Liver (tissue), 9 donors: ENCODE measurements around the gene VASN. TPM values are rescaled to one million over a fixed set of nuclear protein-coding genes. Genes with fewer than 3 reads are reported as not detected.

Source experiments
- DNase-seq: peaks from one replicate; pipeline ENCODE4 v3.0.0-alpha.2; 2017; ENCODE audit warnings: low spot score
- H3K27ac ChIP-seq, 2 donors: one replicate each; pipeline ENCODE4 v1.7.0; 2013; ENCODE audit warnings: inconsistent platforms in 2 of 2, low read length in 2 of 2, control low read depth in 1 of 2, low read depth in 1 of 2, mild to moderate bottlenecking in 1 of 2
- H3K27me3 ChIP-seq, 4 donors: one replicate each; pipeline versions ENCODE4 v1.6.1 to v1.7.0; 2013; ENCODE audit warnings: low read length in 3 of 4, inconsistent platforms in 1 of 4, mild to moderate bottlenecking in 1 of 4, moderate library complexity in 1 of 4; ENCODE audit not compliant: control insufficient read depth in 4 of 4, insufficient read depth in 4 of 4
- H3K36me3 ChIP-seq, 4 donors: one replicate each; pipeline versions ENCODE4 v1.6.1 to v1.7.0; 2013; ENCODE audit warnings: low read length in 3 of 4, mild to moderate bottlenecking in 3 of 4, low read depth in 1 of 4, moderate library complexity in 1 of 4; ENCODE audit not compliant: control insufficient read depth in 4 of 4, insufficient read depth in 3 of 4
- H3K4me1 ChIP-seq, 4 donors: one replicate each; pipeline versions ENCODE4 v1.6.1 to v1.7.0; 2013; ENCODE audit warnings: low read length in 3 of 4, mild to moderate bottlenecking in 3 of 4, moderate library complexity in 1 of 4; ENCODE audit not compliant: control insufficient read depth in 4 of 4, insufficient read depth in 4 of 4
- H3K4me3 ChIP-seq, 3 donors: one replicate each; pipeline versions ENCODE4 v1.6.1 to v1.7.0; 2013; ENCODE audit warnings: low read length in 3 of 3, control low read depth in 1 of 3, low read depth in 1 of 3, mild to moderate bottlenecking in 1 of 3
- H3K9ac ChIP-seq, 2 donors: one replicate each; pipeline ENCODE4 v1.7.0; 2013; ENCODE audit warnings: low read length in 2 of 2, mild to moderate bottlenecking in 2 of 2, moderate library complexity in 2 of 2, control low read depth in 1 of 2, low read depth in 1 of 2
- H3K9me3 ChIP-seq, 4 donors: one replicate each; pipeline versions ENCODE4 v1.6.1 to v1.7.0; 2013; ENCODE audit warnings: low read length in 3 of 4; ENCODE audit not compliant: control insufficient read depth in 4 of 4
- ATF3 ChIP-seq: IDR thresholded peaks from 2 replicates; pipeline ENCODE4 v1.6.1; 2016; ENCODE audit warnings: antibody characterized with exemption
- CTCF ChIP-seq: fragments of 150-350 bp; IDR thresholded peaks from 2 replicates; pipeline ENCODE4 v1.5.1; 2017; ENCODE audit warnings: improper control_type of control experiment, low read depth, low read length; ENCODE audit not compliant: missing input control
- EGR1 ChIP-seq, 2 donors: IDR thresholded peaks; 2 replicates each; pipeline ENCODE4 v1.6.1; 2016 to 2018; ENCODE audit warnings: antibody characterized with exemption in 2 of 2, low read depth in 2 of 2
- FOXA1 ChIP-seq: IDR thresholded peaks from 2 replicates; pipeline ENCODE4 v1.6.1; 2016; ENCODE audit warnings: antibody characterized with exemption
- FOXA2 ChIP-seq: IDR thresholded peaks from 2 replicates; pipeline ENCODE4 v1.6.1; 2016; ENCODE audit warnings: antibody characterized with exemption
- HNF4A ChIP-seq, 2 donors: conservative IDR thresholded peaks; 2 replicates each; pipeline ENCODE4 v1.6.1; 2016; ENCODE audit warnings: antibody characterized with exemption in 2 of 2, mild to moderate bottlenecking in 2 of 2
- HNF4G ChIP-seq: IDR thresholded peaks from 2 replicates; pipeline ENCODE4 v1.6.1; 2016; ENCODE audit warnings: antibody characterized with exemption
- JUND ChIP-seq, 2 donors: IDR thresholded peaks; 2 replicates each; pipeline ENCODE4 v1.6.1; 2016; ENCODE audit warnings: antibody characterized with exemption in 2 of 2
- MAX ChIP-seq: IDR thresholded peaks from 2 replicates; pipeline ENCODE4 v1.6.1; 2016; ENCODE audit warnings: antibody characterized with exemption
- NR2F2 ChIP-seq: IDR thresholded peaks from 2 replicates; pipeline ENCODE4 v1.6.1; 2016; ENCODE audit warnings: antibody characterized with exemption
- RAD21 ChIP-seq, 2 donors: IDR thresholded peaks; 2 replicates each; pipeline ENCODE4 v1.6.1; 2016; ENCODE audit warnings: antibody characterized with exemption in 2 of 2, mild to moderate bottlenecking in 2 of 2
- REST ChIP-seq: IDR thresholded peaks from 2 replicates; pipeline ENCODE4 v1.6.1; 2016; ENCODE audit warnings: antibody characterized with exemption, mild to moderate bottlenecking
- RXRA ChIP-seq, 2 donors: IDR thresholded peaks; 2 replicates each; pipeline ENCODE4 v1.6.1; 2017 to 2018; ENCODE audit warnings: antibody characterized with exemption in 2 of 2, mild to moderate bottlenecking in 1 of 2
- SP1 ChIP-seq: IDR thresholded peaks from 2 replicates; pipeline ENCODE4 v1.6.1; 2018; ENCODE audit warnings: antibody characterized with exemption, mild to moderate bottlenecking
- YY1 ChIP-seq: IDR thresholded peaks from 2 replicates; pipeline ENCODE4 v1.6.1; 2016; ENCODE audit warnings: antibody characterized with exemption, mild to moderate bottlenecking
- WGBS: extraction: QIAGEN DNeasy Blood & Tissue Kit; methylation state at CpG from one replicate; pipeline ENCODE4 v1.1.7; 2013; 5-methylcytosine and 5-hydroxymethylcytosine counted together
- polyA plus RNA-seq, 2 donors: library from polyadenylated mRNA; stranded (reverse) in 1 of 2; unstranded in 1 of 2; fragments of 200-250 nt in 1 of 2; fragments of >200 nt in 1 of 2; fragmentation: Nextera tagmentation in 1 of 2; extraction: Ambion mirVana in 1 of 2; gene quantifications; one replicate each; pipeline versions ENCODE4 v1.2.1 to v1.2.3, GENCODE V29; 2013 to 2015
- total RNA-seq, 2 donors: library from RNA; depleted of rRNA; stranded (reverse); fragments of >200 nt; gene quantifications; one replicate each; pipeline ENCODE4 v1.2.3, GENCODE V29; 2014
- donor health status: healthy.
- donor health status: healthy.
- donor health status: healthy.
- donor health status: healthy.
- donor health status: healthy.

The VASN gene
- total and polyA plus RNA-seq, 4 donors, result 6.2 to 26.9 (median 21.2) TPM

GRCh38 chr16:4409081-4409932 lies 37.7 kb downstream of the VASN start:
- Histone ChIP-seq H3K27ac (no peak overlapping the region), H3K4me3 (no peak overlapping the region), H3K27me3 (no peaks in the 10 kb centered on the region), H3K4me1 (peaks cover 0 to 13% (median under 1%) of the 10 kb centered on the region in 4 donors), H3K36me3 (peaks cover 4 to 9% (median 6%) of the 10 kb centered on the region in 4 donors), H3K9ac (no peak overlapping the region), H3K9me3 (no peaks in the 10 kb centered on the region)
- no peak for DNase-seq
- TF ChIP-seq MAX (no peak), RXRA (IDR thresholded peaks at IDR 0.05) (no peak), JUND (IDR thresholded peaks at IDR 0.05) (no peak), NR2F2 (no peak), HNF4G (no peak), EGR1 (IDR thresholded peaks at IDR 0.05; ENCODE audit: low read depth in 2 of 2) (no peak), SP1 (no peak), FOXA2 (no peak), FOXA1 (no peak), RAD21 (IDR thresholded peaks at IDR 0.05) (no peak)
- WGBS, result 94% methylated on average over 19 of the region's 19 CpGs

- Histone ChIP-seq H3K27me3 (no peaks in the 10 kb centered on the region), H3K36me3 (peaks cover 4 to 7% (median 6%) of the 10 kb centered on the region in 4 donors), H3K27ac (no peak overlapping the region), H3K9ac (no peak overlapping the region), H3K4me1 (peaks cover 0 to 19% (median 6%) of the 10 kb centered on the region in 4 donors), H3K9me3 (no peaks in the 10 kb centered on the region), H3K4me3 (no peak overlapping the region)
- TF ChIP-seq ATF3 (no peak), NR2F2 (no peak), HNF4A (conservative IDR thresholded peaks at IDR 0.05) (no peak), CTCF (no peak), EGR1 (IDR thresholded peaks at IDR 0.05; ENCODE audit: low read depth in 2 of 2) (no peak), MAX (no peak), RXRA (IDR thresholded peaks at IDR 0.05) (no peak), REST (no peak), FOXA1 (no peak), RAD21 (IDR thresholded peaks at IDR 0.05) (no peak), YY1 (no peak), JUND (IDR thresholded peaks at IDR 0.05) (no peak)
- DNase-seq, result no peak
- 68% methylated on average over 15 of the region's 15 CpGs for WGBS
Measured at GRCh38 chr16:4410335-4411075, 38.9 kb downstream of the VASN start.
